HTR-8/SVneo (cell line): ENCODE results near the gene PANK2.
"Not testable (repeated sequence)": the region's sequence is repeated elsewhere in the genome, so short reads cannot be mapped to it uniquely, and the experiment has no call there.

Source experiments
- DNase-seq: peaks from one replicate; pipeline ENCODE4 v3.0.0; 2011; ENCODE audit warnings: low spot score, mixed read lengths; ENCODE audit not compliant: insufficient read length
- FAIRE-seq: peaks from 2 replicates; lab custom pipeline; 2011; peaks lifted over from hg19 to GRCh38; lab: Jason Lieb, UNC

Gene PANK2

DNA sequence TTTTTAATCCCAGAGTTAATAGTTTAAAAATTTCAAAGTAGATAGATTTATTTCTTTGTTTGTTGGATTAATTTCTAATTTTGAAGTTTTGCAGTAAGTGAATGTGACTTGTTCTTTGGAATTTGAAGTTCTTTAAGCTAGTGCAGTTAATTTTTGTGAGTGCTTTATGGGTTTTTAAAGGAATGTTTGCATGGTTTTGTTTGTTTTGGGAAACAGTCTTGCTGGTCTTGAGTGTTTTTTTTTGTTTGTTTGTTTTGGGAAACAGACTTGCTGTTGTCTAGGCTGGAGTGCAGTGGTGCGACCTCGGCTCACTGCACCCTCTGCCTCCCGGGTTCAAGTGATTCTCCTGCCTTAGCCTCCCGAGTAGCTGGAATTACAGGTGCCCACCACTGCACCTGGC is 9.5 kb downstream of the PANK2 start:
- FAIRE-seq (no peak), DNase-seq (no peak)

DNA sequence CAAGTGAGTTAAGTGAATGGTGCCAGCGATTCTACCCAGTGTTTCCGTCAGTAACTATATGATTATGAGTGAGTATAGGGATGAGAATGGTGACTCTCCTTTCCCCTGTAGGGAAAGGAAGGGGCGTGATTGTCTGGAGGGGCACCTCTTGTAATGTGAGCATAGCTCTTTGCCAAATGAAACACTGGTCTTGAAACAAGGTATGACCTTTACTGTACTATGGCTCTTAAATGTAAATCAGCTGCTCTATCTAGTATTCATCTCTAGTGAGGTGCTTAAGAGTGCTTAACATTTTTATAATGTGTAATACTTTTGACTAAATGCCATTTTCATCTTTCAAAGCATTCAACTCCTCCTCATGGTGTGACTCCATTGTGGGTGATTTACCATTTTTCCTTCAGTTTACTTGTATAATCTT is 11.0 kb downstream of the PANK2 start:
- DNase-seq = no peak

DNA sequence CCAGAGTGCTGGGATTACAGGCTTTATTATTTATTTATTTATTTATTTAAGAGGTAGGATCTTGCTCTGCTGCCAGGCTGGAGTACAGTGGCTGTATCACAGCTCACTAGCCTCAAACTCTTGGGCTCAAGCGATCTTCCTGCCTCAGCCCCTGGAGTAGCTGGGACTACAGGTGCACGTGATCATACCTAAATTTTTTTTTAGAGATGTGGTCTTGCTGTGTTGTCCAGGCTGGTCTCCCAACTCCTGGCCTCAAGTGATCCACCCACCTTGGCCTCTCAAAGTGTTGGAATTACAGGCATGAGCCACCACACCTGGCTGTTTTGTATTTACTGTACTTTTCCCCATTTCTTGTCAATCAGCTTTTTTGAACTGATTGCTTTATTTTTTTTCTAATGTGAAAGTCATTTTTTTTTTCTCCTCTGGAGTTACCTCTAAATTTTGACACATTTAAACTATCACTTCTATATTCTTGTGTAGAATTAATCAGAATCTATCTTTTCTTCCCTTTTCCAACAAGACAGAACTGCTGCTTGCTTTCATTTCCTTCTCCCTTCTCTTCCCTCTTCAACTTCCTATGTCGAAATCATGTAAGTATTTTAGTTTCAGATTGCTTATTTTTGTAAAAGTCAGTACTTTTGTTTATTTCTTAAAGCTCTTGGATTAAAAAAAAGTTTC is 12.0 kb downstream of the PANK2 start:
- no peak for FAIRE-seq
- no peak for DNase-seq

More for the DNA sequence above, 11.0 kb downstream of the PANK2 start:
- no peak for FAIRE-seq

DNA sequence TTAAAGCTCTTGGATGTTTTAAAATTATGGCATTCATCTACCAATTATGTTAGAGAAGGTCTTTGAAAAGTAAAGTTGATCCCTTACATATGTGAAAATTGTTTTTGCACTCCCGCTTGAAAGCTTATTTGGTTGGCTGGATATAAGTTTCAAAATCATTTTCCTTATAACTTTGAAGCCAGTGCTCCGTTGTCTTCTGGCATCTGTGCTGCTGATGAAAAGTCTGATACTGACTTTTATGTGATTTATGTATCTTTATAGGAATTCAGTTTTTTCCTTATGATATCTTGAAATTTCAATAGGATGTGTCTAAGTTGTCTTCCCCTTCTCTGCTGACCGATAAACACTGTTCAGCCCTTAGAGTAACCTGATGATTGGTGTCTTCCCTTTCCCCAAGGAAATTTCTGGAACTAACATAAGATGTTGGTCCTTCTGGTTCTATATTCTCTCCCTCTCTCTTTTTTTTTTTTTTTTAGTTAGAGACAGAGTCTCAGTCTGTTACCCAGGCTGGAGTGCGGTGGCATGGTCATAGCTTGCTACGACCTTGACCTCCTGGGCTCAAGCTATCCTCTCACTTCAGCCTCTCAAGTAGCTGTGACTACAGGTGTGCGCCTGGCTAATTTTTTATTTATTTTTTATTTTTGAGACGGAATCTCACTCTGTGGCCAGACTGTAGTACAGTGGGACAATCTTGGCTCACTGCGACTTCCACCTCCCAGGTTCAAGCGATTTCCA is 12.7 kb downstream of the PANK2 start:
- no peak for DNase-seq
- FAIRE-seq = no peak

DNA sequence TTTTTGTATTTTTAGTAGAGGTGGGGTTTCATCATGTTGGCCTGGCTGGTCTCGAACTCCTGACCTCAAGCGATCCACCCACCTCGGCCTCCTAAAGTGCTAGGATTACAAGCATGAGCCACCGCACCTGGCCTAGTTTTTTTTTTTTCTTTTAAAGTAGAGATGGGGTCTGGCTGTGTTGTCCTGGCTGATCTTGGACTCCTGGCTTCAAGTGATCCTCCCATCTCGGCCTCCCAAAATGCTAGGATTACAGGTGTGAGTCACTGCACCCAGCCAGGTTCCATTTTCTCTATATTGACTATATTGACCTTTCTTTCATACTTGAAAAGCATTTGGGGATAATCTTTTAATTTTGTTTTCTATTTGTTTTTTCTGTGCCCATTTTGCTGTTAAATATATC is 13.3 kb downstream of the PANK2 start:
- FAIRE-seq (no peak), DNase-seq (no peak)

DNA sequence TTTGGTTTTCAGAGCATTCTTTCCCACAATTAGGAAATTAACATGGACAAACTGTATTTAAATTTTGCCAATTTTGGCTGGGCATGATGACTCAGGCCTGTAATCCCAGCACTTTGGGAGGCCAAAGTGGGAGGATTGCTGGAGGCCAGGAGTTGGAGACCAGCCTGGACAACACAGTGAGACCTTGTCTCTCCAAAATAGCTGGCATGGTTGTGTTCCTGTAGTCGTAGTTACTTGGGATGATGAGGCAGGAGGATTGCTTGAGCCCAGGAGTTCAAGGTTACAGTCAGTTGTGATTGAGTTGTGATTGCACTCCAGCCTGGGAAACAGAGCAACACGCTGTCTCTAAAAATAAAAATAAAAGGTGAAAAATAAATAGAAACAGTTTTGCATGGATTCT is 15.0 kb downstream of the PANK2 start:
- DNase-seq = no peak
- no peak for FAIRE-seq

DNA sequence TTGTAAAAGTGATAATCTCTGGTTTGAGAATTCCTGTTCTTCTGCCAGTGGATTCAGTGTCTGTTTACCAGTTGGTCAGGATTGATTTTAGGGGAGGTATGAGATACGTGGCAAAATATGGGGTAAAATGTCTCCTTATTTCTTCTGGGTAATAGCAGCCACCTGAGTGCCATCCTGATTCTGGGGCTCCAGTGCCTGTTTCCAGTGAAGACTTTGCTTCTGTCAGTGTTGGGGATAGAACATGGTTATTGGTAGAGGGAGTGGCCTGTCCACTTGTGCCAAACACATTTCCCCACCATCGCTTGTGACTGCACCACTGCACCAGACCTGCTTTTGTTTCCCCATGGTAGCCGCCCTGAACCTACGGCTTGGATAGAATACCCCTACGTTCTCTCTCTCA is 15.7 kb downstream of the PANK2 start:
- FAIRE-seq (no peak), DNase-seq (no peak)

DNA sequence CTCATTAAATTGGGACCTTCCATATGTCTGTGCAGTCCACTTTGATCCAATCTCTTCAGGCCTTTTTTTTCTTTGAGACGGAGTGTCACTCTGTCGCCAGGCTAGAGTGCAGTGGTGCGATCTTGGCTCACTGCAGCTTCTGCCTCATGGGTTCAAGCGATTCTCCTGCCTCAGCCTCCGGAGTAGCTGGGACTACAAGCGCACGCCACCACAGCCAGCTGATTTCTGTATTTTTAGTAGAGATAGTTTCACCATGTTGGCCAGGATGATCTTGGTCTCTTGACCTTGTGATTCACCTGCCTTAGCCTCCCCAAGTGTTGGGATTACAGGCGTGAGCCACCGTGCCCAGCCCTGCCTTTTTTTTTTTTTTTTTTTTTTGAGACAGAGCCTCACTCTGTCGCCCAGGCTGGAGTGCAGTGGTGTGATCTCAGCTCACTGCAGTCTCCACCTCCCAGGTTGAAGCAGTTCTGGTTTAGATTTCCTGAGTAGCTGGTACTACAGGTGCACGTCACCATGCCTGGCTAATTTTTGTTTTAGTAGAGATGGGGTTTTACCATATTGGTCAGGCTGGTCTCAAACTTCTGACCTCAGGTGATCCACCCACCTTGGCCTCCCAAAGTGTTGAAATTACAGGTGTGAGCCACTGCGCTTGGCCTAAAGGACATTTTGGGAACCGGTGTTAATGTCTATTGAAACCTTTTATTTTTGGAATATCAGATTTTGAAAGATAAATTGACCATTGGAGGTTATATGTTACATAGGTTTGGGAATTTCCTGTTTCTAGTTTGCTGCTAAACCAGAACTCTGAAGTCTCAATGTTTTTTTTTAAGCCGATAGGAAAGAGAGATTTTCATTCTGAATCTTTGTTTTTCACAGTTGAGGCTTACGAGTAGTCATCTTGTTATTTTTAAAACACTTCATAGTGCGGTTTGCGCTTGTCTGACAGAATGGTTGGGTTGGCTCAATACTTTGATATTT is 17.8 kb downstream of the PANK2 start:
- FAIRE-seq, DNase-seq: not testable (repeated sequence)

DNA sequence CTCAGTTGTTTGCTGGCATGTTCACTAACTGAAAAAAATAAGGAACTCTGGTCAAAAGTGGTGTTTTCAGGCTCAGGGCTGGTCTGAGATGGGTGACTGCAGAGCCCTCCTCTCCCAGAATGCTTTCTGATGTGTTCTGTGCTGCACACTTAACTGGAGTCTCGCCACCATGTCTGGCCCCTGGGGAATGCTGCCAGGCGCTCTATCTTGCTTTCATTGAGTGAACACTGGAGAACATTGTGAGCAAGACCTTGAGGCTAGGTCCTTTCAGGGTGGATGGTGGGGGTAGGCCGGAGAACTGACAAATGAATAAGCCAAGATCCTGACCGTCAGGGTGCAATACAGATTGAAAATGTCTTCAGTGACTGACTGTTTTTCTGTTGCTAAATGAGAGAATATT is 19.5 kb downstream of the PANK2 start:
- DNase-seq = no peak
- no peak for FAIRE-seq

DNA sequence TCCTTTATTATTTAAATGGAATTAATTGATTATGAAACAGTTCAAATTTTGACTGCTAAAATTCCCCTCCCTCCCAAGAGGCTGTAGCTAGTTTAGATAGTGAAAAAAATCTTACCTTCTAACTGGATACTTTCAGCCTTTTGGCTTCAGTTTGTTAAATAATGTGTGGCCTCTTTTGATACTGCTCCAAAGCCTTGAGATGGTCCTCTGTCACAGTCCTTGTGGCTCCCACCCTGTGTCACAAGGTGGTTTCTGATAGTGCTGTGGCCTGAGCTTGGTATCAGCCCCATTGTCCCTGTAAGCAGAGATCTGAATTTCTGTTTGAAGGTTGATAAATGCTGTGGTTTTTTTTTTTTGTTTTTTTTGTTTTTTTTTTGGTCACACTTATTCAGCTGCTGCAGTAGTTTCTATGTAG is 20.8 kb downstream of the PANK2 start:
- DNase-seq (no peak), FAIRE-seq (no peak)

DNA sequence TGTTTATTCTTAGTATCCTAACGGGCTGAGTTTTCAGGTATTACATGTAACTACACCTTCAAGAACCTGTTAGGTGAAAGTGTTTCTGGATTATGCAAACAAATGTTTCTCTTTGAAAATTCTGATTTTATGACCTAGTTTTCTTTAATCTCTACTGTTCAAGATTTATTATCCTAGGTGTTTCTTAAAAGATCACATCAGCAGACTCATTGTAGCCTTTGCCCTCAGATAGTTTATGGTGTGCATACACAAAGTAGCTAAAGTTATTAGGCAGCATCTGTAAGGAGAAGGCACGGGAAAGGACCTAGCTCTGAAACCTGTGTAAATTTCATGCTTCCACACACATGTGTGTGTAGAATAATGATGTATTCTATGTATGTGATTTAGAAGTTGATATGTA is 21.7 kb downstream of the PANK2 start:
- FAIRE-seq (no peak), DNase-seq (no peak)

DNA sequence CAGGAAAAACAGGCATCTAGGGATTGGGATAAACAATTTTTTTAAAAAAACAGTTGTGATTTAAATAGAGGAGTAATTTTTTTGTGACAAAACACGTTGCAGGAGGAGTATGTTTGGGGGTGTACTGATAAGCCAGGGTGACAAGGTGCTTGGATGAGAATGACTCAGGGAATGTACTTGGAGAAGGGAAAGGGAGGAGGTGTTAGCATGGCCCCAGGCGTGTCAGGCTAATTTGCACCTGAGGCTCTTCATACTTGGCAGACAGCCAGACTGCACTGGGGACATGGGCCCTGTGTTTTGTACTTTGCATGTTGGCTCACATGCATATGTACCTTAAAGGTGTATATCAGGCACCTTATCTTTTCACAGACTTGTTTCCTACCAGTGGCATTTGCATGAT is 22.8 kb downstream of the PANK2 start:
- DNase-seq = no peak
- no peak for FAIRE-seq

DNA sequence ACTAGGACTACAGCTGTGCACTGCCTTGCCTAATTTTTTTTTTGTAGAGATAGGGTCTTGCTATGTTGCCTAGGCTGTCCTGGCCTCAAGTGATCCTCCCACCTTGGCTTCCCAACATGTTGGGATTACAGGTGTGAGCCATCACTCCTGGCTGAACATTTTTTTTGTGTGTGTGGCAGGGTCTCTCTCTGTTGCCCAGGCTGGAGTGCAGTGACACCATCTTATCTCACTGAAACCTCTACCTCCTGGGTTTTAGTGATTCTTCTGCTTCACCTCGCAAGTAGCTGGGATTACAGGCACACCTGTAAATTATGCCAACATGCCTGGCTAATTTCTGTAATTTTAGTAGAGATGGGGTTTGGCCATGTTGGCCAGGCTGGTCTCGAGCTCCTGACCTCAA is 25.3 kb downstream of the PANK2 start:
- FAIRE-seq = no peak
- DNase-seq = no peak

DNA sequence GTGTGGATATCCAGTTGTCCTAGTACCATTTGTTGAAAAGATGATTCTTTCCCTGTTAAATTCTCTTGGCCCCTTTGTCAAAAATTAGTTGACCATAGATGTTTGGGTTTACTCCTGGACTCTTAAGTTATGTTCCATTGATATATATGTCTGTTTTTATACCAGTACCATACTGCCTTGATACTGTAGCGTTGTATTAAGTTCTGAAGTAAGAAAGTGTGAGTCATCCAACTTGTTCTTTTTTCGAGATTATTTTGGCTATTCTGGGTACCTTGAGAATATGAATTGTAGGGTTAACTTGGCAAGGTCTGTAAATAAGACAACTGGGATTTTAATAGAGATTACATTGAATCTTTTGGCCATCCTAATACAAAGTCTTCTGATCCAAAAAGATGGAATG is 26.5 kb downstream of the PANK2 start:
- FAIRE-seq = no peak
- no peak for DNase-seq

DNA sequence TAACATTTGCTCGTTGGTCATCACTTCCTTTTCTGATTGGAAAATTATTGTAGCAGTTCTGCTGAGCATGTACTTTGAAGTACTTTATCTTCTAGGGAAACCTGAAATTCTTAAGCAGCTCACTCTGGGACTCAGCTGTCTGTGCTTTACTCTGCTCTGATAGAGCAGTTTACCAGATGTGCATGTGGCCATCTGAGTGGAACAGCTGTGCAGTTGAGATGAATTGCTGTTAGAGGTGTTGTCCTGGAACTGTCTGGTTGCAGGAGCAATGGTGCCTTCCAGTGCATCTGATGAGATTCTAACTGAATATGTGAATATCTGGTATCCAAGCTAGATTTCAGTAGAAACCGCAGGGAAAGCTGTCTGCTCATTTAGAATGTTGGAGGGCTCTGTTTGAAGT is 27.2 kb downstream of the PANK2 start:
- DNase-seq (no peak), FAIRE-seq (no peak)

DNA sequence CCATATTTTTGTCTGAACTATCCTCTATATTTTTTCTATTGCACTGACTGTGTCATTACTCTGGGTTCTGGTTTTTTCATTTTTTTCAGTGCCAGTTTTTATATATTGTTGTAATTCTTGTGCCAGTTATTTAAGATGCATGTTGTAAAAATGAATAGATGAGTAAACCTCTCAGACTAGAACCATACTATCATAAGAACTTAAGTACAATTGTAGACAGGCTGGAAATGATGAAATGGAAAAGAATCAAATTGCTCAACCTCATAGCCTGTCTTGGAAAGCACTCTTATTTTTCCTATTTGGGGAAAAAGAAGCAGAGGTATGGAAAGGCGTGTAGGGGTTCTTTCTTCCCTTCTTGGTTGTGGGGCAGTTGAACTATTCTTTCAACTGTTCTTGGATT is 30.2 kb downstream of the PANK2 start:
- DNase-seq (no peak), FAIRE-seq (no peak)

DNA sequence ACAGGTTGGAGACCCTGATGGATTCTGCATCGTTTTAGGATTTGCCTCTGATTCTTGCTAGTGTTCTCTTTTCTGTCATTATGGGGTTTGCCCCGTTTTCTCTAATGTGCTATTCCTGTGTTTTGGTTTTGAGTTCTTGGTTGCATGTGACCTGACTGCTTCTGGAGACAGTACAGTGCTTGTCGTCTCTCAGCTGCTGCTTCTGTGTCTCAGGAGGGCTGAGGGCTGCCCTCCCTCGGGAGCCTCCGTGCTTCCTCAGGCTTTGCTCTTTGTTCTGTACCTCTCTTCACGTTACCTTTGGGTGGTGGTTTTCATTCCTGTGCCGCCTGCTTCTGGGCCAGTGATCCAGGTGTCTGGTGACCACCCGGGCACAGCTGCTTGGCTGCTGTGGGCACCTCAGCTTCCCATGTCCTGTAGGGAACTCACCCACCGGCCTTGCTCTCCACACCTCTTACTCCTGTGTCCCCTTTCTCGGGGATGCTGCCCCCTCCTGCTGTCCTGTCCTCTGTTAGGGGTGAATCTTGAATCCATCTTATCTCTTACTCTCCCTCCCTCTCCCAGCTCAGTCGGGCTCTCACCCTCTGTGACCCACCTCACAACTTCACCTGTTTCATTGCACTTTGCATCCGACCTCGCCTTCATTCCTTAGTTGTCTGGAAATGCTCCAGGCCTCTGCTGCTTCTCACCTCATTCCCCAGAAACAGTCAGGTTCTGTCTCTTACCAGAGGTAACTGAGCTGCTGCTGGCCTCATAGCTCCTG is 33.2 kb downstream of the PANK2 start:
- no peak for DNase-seq
- FAIRE-seq = no peak

DNA sequence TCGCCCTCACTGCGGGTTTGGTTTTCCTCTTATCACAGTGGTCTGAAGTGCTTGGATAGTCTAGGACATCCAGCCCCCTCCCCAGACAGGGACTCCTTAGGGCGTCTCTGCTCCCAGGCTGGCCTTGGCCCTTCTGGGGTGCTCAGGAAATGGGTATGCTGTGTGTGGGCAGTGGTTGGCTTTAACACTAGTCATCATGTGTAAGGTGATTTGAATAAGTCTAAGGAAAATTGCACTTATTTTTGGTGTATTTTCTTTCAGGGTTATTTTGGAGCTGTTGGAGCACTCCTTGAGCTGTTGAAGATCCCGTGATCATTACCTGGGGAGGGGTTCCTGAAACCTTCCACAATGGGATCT is 33.8 kb downstream of the PANK2 start:
- FAIRE-seq (no peak), DNase-seq (no peak)

DNA sequence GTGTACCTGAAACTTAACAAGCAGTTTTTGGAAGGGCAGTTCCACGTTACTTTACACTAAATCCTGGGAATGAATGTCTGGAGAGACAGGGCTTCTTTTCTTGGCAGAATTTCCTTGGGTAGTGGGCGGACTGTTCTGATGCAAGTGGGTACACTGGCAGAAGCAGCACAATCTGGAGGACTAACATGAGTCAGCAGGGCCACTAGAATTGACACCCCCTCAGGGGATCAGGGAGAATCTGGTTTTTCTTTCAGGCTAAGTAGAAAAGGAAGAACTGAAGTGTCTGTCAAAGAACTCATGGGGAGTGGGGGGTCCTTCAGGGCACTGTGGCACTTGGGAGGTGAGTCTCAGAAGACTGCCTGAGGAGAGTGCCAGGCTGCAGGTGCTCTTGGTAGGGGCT is 34.6 kb downstream of the PANK2 start:
- DNase-seq (no peak), FAIRE-seq (no peak)
